Amniotic stem cell (primary cell): ENCODE results near the gene GLYATL2.

ENCODE experiments used
- DNase-seq: peaks from one replicate; lab custom pipeline; 2025; lab: John Stamatoyannopoulos, UW

GLYATL2 gene

GRCh38 chr11:58801302-58801701 lies 43.2 kb downstream of the GLYATL2 start:
- no peak for DNase-seq

GRCh38 chr11:58796333-58796732 lies 48.2 kb downstream of the GLYATL2 start:
- DNase-seq, result no peak

GRCh38 chr11:58788355-58789023 lies 56.0 kb downstream of the GLYATL2 start:
- DNase-seq, result peak; percentile 5

- DNase-seq, result no peak
Observed at GRCh38 chr11:58787903-58788302, 56.6 kb downstream of the GLYATL2 start.

- no peak for DNase-seq
Observed at GRCh38 chr11:58786693-58787092, 57.8 kb downstream of the GLYATL2 start.

GRCh38 chr11:58784995-58785394 lies 59.5 kb downstream of the GLYATL2 start:
- DNase-seq, result no peak
